Measurements from ENCODE around the gene ZFP36L1. TPM values are rescaled to one million over a fixed set of nuclear protein-coding genes. Genes with fewer than 3 reads are reported as not detected.

Gene ZFP36L1
- total and polyA plus RNA-seq, 2 of the 13 experiments (the other 11 are each of a cell fraction or from before 2014, with no cell fraction given): 7.4 to 10.2 TPM

- TF ChIP-seq ZNF275 (CRISPR knock-in tag; IDR thresholded peaks at IDR 0.05; ENCODE audit: borderline replicate concordance) (no peak), ZNF574 (CRISPR knock-in tag; IDR thresholded peaks at IDR 0.05) (peak; percentile 50; the same call in 1 of the 2 replicates), FOXC1 (CRISPR knock-in tag; IDR thresholded peaks at IDR 0.05; ENCODE audit: borderline replicate concordance) (no peak), ZNF776 (CRISPR knock-in tag; IDR thresholded peaks at IDR 0.05) (no peak), SSRP1 (CRISPR knock-in tag; IDR thresholded peaks at IDR 0.05) (no peak), DNMT3B (CRISPR knock-in tag; conservative IDR thresholded peaks at IDR 0.05) (no peak), JUNB (CRISPR knock-in tag; IDR thresholded peaks at IDR 0.05; ENCODE audit: borderline replicate concordance) (no peak), NPAS2 (CRISPR knock-in tag; IDR thresholded peaks at IDR 0.05; ENCODE audit: borderline replicate concordance) (no peak), ZNF281 (CRISPR knock-in tag; IDR thresholded peaks at IDR 0.05; ENCODE audit: borderline replicate concordance) (no peak), GFI1 (CRISPR knock-in tag; IDR thresholded peaks at IDR 0.05; ENCODE audit: borderline replicate concordance) (no peak), MBD4 (IDR thresholded peaks at IDR 0.05; ENCODE audit: borderline replicate concordance, low read length) (0 out of 2 replicates have a peak, but pooled peaks have one; percentile 71), ZHX2 (IDR thresholded peaks at IDR 0.05; ENCODE audit: low read depth) (no peak), ZHX2 (CRISPR knock-in tag; IDR thresholded peaks at IDR 0.05; ENCODE audit: borderline replicate concordance) (no peak), ZNF274 (CRISPR knock-in tag; IDR thresholded peaks at IDR 0.05) (0 out of 2 replicates have a peak, but pooled peaks have one; percentile 36), GATAD2A (CRISPR knock-in tag; IDR thresholded peaks at IDR 0.05) (no peak), ZIK1 (CRISPR knock-in tag; IDR thresholded peaks at IDR 0.05; ENCODE audit: borderline replicate concordance, low read depth) (no peak), MTF2 (CRISPR knock-in tag; IDR thresholded peaks at IDR 0.05; ENCODE audit: borderline replicate concordance) (no peak), ARID2 (CRISPR knock-in tag; IDR thresholded peaks at IDR 0.05; ENCODE audit: borderline replicate concordance) (no peak), ZSCAN25 (CRISPR knock-in tag; IDR thresholded peaks at IDR 0.05) (no peak)
Observed at GRCh38 chr14:68792678-68792978, 239 bp downstream of the ZFP36L1 start (continued).

All from HepG2 (cell line).